GM21717 (cell line): Measurements from ENCODE around the gene DPYSL3.
A peak's percentile ranks its signal among the peaks of the same experiment; 100 is the strongest.

Experiments
- ATAC-seq: cut with Tn5 transposase; IDR thresholded peaks from one replicate; pipeline ENCODE4 v1.9.1; 2021; ENCODE audit warnings: mild to moderate bottlenecking, moderate library complexity; ENCODE audit not compliant: unreplicated experiment

The DPYSL3 gene

DNA sequence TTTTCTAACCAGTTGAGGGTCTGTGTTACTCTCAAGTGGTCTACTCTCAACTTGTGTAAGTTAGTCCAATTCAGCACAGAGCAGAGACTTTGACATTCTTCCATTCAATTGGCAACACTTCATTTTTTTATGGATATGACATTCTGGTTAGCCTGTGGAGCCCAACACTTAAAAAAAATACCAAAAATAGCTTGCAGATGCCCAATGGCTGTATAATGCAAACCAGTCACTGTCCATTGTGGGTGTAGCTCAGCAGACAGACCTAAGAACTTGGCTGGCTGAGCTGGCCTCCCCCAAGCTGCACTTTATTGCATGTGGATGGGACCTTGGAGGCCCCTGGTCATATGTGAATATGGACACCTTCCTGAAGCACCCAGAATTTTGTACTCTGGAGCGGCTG lies 103.2 kb downstream of the DPYSL3 start:
- ATAC-seq, result no peak

DNA sequence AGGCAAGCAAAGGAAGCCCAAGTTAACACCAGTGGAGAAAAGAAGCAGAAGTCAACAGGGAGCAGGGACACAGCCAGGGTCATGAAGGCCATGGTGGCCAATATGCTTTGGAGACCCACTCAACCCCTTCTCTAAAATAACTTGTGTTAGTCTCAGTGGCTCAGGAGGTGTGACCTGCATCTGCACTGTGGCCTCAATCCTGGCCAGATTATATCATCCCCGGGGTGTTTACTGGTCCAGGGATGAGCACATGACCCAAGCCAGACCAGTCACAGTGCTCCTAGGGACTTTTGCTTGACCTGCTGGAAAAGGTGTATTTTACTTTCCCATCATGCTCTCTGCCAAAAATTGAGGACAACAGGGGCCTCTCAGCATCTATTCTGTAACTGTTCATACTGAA lies 105.2 kb downstream of the DPYSL3 start:
- ATAC-seq, result peak; percentile 31

DNA sequence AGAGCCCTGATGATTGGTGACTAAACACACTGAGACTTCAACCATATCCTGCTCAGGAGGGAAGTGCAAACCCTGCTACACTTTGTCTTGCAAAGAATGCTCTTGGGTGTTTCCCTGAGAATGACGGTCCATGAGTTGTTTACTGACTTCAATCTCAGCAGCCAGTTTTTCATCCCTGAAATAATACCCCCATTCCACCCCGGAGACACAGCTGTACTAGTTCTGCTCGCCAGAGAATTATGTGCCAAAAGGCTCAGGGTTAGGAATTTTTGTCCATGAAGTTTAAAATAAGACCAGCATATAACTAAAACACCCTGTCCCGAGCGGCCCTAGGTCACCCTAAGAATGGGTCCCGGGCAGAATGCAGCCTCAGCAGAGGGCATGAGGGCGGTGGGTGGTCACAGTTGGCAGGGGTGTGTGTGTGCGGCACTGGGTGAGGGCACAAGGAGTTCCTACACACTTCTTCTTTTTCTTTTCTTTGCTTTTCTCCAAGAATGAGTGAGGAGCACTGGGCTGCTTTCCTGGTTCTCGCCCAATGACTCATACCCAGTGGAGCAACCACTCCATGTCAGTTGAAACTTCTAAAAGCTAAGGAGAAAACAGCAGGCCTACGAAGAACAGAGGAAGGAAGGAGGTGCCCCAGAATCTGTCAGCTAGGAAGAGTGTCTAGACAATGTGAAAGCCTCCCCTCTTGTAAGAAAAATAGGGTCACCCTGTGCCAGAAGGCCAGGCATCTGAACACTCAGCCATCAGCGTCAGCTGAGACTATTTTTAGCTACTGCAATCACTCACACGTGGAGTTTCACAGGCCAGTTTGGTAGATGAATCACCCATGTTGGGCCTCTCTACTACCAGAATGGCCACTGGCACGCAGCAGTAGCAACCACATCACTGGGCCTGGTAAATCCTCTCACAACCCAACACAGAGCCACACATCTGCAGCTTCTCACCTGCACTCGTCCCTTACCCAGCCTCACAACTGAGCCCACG lies 105.9 kb downstream of the DPYSL3 start:
- peak; percentile 93 for ATAC-seq

DNA sequence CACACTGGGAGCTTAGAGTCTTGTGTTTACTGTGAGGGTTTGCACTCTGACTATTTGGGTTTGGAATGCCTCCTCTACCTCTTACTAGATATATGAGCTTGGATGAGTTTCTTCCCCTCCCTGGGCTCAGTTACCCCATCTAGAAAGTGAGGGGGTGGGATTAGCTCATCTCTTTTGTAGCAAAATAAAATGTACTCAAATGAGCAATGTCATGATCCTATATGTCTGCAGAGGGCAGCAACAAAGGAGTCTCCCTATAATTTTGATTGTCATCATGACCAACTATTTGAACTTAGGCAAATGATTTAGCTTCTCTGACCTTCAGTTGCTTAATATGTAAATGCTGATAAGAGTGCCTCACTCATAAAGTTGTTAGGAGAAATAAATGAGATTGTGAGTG lies 109.0 kb downstream of the DPYSL3 start:
- ATAC-seq, result no peak

DNA sequence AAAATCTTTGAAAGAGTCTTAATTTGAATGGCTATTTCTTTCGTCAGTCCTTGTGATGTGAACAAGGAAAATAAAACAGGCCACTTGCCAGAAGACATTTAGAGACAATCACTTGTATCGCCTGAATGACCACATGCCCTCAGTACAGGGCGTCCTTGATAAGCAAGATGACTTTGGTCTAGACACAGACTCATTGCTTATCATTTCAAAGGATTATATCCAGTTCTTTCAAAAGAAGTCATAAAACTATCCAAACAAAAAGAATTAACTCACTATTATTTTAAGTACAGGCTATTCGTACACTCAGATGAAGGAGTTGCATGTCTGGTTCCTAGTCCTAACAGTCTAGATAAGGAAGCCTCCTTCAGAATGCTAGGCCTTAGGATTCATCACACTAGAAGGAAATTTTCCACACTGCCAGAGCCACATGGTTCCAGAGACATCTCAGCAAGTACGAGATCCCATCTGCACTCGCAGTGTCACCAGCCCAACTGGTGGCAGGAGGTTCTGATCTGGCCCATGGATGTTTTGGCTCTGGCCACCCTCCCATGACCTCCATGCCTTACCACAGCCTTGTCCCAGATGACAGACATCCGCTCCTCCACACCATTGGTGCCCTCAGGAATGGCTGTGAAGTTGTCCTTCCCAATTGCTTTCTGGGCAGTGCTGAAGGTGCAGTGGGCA lies 109.6 kb downstream of the DPYSL3 start:
- no peak for ATAC-seq

DNA sequence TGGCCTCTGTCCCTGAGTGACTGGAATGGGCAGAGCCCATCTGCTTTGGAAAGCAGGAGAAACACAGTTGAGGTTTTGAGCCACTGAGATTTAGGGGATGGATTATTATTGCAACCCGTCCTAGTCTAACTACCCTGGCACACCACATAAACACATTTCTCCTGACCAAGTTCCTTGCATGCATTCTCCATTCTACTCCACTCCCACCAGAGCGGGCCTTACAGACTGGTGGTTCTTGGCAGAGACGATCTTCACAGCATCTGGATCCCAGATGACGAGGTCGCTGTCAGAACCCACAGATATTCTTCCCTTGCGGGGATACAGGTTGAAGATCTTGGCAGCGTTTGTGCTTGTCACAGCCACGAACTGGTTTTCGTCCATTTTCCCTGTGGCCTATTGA lies 111.0 kb downstream of the DPYSL3 start:
- ATAC-seq, result no peak

DNA sequence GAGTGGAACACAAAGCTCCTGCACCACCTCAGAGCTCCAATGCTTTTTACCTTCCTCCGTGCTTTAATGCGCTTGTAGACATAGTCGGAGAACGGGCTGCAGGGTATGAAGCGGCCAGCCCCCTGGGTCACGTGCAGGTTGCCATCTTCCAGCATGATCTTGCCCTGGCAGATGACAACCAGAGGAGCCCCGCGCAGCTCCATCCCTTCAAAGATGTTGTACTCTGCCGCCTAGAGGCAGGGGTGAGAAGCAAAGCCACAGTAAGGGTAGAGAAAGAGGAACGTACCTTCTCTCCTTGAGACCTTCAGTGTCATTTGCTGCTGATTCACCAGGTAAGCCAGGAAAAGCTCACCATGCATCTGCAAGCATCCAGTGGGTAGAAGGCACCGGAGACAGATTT lies 112.3 kb downstream of the DPYSL3 start:
- ATAC-seq, result no peak

DNA sequence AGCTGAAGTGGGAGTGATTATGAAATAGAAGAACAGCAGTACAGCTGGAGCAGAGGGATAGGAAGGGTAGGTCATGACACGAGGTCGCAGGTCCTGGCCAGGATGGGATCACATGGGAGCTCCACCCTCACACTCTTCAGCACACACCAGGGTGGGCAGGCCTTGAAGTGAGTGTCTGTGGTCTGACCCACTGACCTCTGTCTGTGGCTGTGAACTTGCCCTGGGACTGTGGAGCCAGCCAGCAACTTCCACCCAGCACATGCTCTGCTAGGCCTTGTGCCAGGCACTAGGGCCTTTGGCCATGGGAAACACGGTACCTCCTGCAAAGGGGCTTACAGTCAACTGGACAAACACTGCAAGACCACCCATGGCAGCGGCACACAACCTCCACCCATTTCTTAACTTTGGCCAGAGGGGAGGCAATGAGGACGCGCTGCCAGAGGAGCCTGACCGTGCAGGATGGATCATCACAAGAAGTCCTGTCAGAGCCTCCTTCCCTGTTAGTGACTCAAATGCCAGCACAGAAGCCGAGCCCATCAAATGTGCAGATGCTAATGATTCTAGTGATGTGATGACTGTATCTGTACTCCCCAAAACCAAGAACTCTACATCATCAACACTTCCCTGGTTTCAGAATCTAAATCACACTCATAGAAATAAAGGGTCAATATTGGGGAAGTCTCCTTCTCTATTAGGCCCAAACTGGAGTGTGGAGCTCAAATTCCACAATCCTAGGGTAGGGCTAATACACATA lies 113.6 kb downstream of the DPYSL3 start:
- ATAC-seq, result no peak

DNA sequence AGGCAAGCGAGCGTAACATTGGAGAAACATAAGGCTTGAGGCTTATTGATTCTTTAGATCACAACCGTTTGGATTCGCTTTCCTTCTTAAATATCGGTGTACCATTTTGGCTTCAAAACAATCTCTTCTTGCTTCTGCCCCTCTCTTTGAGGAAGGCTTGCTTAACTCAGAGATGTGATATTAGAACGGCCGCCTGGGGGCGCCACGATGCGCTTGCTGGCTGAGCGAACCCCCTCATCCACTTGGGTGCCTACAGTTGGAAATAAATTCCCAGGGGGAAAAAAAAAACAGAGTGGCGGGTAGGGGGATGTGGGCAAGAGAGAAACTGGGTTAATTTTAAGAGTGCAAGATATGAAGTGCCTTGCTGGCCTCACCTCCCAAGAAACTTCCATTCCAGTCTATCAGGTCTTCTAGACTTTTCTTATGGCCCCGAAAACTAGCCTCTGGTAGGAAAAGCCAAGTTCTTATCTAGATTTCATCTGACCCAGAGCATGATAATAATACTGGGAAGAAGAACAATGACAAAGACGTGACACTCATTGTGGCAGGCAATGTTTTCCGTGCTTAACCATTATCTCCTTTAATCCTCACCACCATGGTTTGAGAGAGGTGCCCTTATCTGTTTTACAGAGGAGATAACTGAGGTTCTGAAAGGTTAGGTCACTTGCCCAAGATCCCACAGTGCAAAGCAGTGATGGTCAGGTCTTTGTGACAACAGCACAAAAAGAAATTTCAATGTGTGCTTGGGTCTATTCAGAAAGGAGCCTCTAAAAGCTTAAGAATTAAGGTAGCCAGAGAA lies 115.8 kb downstream of the DPYSL3 start:
- ATAC-seq, result no peak

DNA sequence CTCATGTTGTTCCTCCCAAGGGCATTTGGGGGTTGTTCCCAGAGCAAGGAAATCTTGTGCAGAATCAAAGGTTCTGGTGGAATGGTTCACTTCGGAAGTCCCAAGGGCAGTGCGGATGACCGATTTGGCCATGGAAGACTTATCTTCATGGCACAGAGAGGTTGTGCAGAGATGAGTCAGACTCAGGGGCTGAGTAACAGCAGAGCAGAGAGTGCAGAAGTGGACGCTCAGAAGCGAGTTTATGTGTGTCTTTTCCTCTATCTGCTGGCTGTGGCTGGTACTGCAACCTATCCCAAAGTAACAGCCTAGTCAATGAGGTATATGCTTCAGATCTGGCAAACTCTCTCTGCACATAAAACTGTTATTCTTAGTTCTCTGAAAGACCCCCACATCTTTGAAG lies 118.1 kb downstream of the DPYSL3 start:
- ATAC-seq, result peak; percentile 89

DNA sequence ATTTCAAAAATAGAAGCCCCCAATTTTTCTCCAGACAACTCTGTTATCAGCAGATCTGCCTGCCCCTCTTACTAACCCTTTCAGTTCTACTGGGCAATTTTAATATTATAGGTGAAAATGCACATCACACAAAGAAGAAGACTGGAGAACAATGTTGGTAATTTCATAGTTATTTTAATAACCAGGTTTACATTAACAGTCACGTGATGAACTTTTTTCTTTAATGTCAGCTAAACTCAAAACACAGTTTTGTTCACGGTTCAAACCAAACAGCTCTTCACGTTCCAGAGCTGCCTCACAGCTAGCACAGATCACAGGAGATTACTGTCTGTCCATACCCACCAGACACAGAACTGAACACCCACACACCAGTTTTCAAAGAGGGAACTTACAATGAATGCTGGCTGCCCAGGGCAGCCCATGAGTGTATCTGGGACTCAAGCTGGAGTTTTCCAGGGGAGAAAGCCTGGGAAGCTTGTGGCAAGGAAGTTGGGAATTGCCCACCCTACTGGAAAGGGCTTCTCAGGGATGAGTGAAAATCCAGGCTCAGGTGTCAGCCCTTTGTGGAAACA lies 119.1 kb downstream of the DPYSL3 start:
- ATAC-seq, result no peak

DNA sequence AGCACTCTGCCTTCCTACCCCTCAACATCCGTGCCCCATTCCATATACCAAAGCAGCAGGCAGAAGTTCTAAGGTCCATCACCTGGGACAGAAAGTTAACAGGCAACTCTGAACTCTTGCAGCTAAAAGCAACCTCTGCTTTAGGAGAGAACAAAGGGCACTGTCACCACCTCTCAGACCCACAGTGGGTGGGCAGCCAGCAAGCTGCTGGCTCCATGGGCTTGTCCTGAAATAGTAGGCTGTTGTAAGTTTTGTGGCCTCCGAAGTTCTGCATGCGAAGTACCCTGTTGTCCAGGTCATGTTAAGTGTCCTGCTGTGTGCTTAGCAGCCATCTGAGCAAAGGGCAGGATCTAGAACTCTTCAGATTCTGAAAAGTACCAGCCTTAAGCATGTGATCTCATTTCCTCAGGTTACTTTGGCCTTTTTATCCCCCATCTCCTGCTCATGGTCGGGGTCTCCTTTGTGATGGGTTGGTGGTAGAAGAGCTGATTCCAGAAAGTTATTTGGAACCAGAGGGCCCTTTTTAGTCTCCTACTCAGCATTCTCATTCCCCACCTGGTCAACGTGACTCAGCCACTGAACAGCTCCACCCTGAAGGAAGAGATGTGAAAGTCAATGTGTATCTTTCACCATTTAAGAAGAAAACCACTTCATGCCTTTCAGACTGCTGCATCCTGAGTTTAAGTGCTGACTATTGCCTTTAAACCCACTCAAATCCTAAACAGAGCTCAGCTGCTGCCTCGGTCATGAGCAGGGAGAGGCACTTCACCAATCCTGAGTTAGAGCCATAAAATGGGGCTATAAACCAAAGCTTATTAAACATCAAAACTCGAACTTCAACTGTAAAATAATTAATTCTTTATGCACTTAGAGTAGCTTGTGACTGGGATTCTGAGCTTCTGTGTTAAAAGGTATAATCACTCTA lies 121.4 kb downstream of the DPYSL3 start:
- no peak for ATAC-seq

DNA sequence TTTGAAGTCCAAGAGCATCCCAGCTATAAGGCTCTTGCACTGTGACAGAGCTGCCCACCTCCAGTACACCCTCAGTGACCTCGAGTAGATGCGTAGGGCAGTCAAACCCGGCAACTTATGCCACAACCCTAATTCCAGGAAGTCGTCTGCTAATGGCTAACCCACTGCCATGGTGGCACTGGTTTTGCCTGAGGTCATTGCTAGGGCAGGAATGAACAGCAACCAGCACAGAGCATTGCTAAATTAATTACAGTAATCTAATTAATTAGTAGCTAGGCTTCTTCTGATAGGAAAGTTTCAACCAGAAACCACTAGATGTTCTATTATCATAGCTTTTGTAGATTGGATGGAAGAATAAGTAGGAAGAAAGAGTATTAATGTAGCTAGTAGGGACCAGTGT lies 122.8 kb downstream of the DPYSL3 start:
- ATAC-seq, result no peak

DNA sequence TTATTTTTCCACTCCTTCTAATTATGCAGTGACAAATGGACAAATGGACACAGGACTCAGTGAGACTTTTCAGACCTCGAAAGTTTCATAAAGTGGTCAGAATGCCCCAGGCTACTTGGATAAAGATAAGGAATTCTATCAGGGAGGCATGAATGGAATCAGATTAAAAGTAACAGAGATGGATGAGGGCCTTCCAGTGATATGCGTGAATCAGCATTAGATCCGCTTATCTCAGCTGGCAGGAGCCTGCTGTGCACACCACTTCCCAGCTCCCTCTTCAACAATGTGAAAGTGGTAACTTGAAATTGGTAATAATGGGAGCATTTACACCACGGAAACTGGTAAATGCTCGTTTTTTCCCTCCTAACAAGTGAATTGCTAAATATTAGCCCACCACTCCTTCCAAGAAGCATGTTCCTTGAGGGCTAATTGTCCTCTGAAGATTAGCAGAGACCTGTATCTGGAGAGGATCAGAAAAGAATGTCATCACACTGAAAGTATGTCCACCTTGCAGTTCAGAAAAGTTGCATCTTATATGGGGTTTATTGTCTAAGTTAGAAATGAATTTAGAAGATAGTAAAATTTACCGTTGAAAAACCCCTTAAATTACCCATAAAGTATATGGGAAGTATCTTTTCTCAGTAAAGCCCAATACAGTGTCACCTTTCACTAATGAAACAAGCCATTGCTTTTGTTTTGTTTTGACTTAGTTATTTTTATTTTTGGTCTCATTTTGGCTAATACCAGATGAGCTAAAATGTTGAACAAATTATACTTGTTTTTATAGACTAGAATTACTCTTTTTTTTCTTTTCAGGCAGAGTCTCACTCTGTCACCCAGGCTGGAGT lies 125.3 kb downstream of the DPYSL3 start:
- no peak for ATAC-seq

DNA sequence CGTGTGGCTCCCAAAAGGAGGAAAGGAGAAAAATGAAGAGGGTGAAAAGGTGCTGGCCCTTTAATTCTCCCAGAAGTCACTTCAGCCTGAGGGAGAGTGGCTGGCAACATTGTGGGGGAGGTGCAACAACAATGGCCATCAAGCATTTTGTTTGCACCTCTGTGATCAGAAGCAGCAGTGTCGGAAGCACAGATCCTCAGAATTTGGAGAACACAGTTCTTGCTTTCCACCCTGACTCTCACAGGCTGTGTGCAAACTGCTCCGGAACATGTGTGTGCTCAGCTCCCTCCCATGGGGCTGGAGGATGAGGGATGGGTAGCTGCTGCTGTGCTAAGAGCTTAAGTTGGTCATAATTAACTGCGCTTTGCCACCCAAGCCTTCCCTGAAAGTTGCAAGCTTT lies 127.1 kb downstream of the DPYSL3 start:
- ATAC-seq, result no peak

DNA sequence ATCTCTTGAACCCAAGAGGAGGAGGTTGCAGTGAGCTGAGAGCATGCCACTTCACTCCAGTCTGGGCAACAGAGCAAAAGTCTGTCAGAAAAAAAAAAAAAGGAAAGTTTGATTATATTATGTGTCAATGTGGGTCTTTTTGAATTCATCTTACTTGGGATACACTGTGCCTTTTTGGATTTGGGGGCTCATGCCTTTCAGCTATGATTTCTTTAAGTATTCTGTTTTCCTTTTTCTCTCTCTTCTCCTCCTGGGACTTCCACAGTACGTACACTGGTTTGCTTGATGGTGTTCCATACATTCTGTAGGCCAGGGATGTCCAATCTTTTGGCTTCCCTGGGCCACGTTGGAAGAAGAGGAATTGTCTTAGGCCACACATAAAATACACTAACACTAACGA lies 128.3 kb downstream of the DPYSL3 start:
- no peak for ATAC-seq

DNA sequence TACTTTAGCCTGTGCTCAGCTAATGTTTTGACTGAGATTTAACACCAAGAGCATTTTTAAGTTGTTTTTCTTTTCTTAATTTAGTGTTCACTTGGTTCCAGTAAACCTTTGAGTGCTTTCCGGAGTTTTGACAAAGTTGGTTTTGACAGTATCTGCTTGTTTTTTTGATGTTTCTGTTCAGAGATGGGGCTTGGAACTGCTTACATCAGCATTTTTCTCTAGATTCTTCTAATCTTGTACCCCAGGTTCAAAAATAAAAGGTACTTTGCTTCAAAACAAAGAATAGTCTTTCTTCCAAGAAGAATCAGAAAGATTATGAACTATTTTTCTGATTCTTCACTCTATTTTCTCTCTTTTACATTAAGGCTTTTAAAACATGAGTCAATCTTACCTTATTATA lies 132.2 kb downstream of the DPYSL3 start:
- ATAC-seq, result no peak

DNA sequence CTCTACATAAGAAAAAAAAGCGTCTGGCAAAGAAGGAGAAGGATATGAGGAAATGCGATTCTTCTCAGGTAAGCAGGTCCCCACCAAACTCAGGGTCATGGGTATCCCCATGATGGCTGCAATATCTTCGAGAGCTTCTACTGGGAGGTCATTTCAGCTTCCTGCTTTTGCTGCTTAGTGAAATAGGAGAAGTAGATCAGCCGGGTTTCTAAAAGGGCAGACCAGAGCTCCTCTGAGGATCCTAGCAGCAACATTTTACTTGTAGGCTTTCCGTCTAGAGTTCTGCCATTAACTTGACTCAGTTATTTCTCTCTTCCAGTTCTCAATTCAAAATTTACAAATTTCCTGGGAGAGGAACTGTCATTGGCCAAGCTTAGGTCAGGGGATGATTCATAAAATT lies 134.7 kb downstream of the DPYSL3 start:
- ATAC-seq, result no peak
